BE2C (cell line): ENCODE measurements around the gene DNAH10.

Experiments
- DNase-seq: peaks from one replicate; pipeline ENCODE4 v3.0.0-alpha.2; 2020
- H3K27me3 ChIP-seq: fragments of 250-450 bp; sonication (Bioruptor Pico); 2 replicates; pipeline ENCODE4 v1.5.1; 2020; ENCODE audit warnings: mild to moderate bottlenecking
- H3K36me3 ChIP-seq: fragments of 250-450 bp; sonication (Bioruptor Pico); 2 replicates; pipeline ENCODE4 v1.5.1; 2020; ENCODE audit warnings: mild to moderate bottlenecking
- H3K4me1 ChIP-seq: fragments of 250-450 bp; sonication (Bioruptor Pico); 2 replicates; pipeline ENCODE4 v1.5.1; 2020
- H3K4me3 ChIP-seq: 2 replicates; pipeline ENCODE4 v1.5.1; 2011; ENCODE audit warnings: low read depth, low read length
- H3K9me3 ChIP-seq: fragments of 250-450 bp; sonication (Bioruptor Pico); 2 replicates; pipeline ENCODE4 v1.5.1; 2020
- TF ChIP-seq, protein P1 (sequence below): IDR thresholded peaks from 2 replicates; pipeline ENCODE4 v1.5.1; 2012; ENCODE audit warnings: mild to moderate bottlenecking, low read depth, low read length

DNAH10 gene

GRCh38 chr12:123892180-123892559 is 130.1 kb downstream of the DNAH10 start:
- TF ChIP-seq, protein P1, sequence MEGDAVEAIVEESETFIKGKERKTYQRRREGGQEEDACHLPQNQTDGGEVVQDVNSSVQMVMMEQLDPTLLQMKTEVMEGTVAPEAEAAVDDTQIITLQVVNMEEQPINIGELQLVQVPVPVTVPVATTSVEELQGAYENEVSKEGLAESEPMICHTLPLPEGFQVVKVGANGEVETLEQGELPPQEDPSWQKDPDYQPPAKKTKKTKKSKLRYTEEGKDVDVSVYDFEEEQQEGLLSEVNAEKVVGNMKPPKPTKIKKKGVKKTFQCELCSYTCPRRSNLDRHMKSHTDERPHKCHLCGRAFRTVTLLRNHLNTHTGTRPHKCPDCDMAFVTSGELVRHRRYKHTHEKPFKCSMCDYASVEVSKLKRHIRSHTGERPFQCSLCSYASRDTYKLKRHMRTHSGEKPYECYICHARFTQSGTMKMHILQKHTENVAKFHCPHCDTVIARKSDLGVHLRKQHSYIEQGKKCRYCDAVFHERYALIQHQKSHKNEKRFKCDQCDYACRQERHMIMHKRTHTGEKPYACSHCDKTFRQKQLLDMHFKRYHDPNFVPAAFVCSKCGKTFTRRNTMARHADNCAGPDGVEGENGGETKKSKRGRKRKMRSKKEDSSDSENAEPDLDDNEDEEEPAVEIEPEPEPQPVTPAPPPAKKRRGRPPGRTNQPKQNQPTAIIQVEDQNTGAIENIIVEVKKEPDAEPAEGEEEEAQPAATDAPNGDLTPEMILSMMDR, result no peak
- H3K36me3 ChIP-seq, result no peaks in the 10 kb centered on the region
- no peak overlapping the region for H3K4me3 ChIP-seq
- H3K9me3 ChIP-seq, result no peaks in the 10 kb centered on the region; the same call in 1 of the 2 replicates
- no peaks in the 10 kb centered on the region for H3K27me3 ChIP-seq
- DNase-seq, result no peak
- H3K4me1 ChIP-seq, result no peaks in the 10 kb centered on the region

GRCh38 chr12:123892853-123893252 is 130.8 kb downstream of the DNAH10 start:
- no peaks in the 10 kb centered on the region for H3K4me1 ChIP-seq
- DNase-seq, result no peak
- TF ChIP-seq, protein P1, result no peak

GRCh38 chr12:123893276-123893675 is 131.2 kb downstream of the DNAH10 start:
- TF ChIP-seq, protein P1, result no peak
- Histone ChIP-seq H3K36me3 (no peaks in the 10 kb centered on the region), H3K27me3 (no peaks in the 10 kb centered on the region), H3K9me3 (no peaks in the 10 kb centered on the region; the same call in 1 of the 2 replicates), H3K4me3 (no peak overlapping the region), H3K4me1 (no peaks in the 10 kb centered on the region)
- DNase-seq, result no peak

More at GRCh38 chr12:123892853-123893252, 130.8 kb downstream of the DNAH10 start:
- H3K4me3 ChIP-seq, result no peak overlapping the region
- no peaks in the 10 kb centered on the region; the same call in 1 of the 2 replicates for H3K9me3 ChIP-seq
- no peaks in the 10 kb centered on the region for H3K27me3 ChIP-seq
- no peaks in the 10 kb centered on the region for H3K36me3 ChIP-seq

- no peaks in the 10 kb centered on the region for H3K36me3 ChIP-seq
- no peaks in the 10 kb centered on the region for H3K27me3 ChIP-seq
- H3K9me3 ChIP-seq, result no peaks in the 10 kb centered on the region; the same call in 1 of the 2 replicates
- TF ChIP-seq, protein P1, result no peak
- no peak overlapping the region for H3K4me3 ChIP-seq
- H3K4me1 ChIP-seq, result no peaks in the 10 kb centered on the region
- no peak for DNase-seq
Observed at GRCh38 chr12:123894823-123895345, 132.8 kb downstream of the DNAH10 start.

DNA sequence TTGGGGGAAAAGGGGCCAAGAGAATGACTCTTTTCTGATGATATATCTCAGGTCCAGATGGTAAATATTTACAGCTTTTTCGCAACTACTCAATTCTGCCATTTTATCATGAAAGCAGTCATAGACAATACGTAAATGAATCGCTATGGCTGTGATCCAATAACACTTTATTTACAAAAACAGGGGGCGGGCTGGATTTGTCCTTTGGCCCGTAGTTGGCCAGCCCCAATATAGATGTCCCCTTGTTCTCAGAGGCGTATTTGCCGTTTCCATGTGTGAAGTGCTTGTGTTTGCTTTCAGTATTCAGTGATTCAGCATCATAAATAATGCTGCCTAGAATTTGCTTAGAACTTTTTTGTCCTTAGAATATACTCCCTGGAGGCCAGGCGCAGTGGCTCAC is 133.3 kb downstream of the DNAH10 start:
- H3K27me3 ChIP-seq, result no peaks in the 10 kb centered on the region
- TF ChIP-seq, protein P1, result no peak
- no peaks in the 10 kb centered on the region for H3K4me1 ChIP-seq
- H3K36me3 ChIP-seq, result no peaks in the 10 kb centered on the region
- H3K9me3 ChIP-seq, result no peaks in the 10 kb centered on the region; the same call in 1 of the 2 replicates
- H3K4me3 ChIP-seq, result no peak overlapping the region
- DNase-seq, result no peak

GRCh38 chr12:123896767-123897166 is 134.7 kb downstream of the DNAH10 start:
- no peak overlapping the region for H3K4me3 ChIP-seq
- H3K36me3 ChIP-seq, result no peaks in the 10 kb centered on the region
- no peak for DNase-seq
- H3K9me3 ChIP-seq, result no peaks in the 10 kb centered on the region; the same call in 1 of the 2 replicates
- TF ChIP-seq, protein P1, result no peak
- H3K27me3 ChIP-seq, result no peaks in the 10 kb centered on the region
- no peaks in the 10 kb centered on the region for H3K4me1 ChIP-seq
